ENCODE results near the gene SIMC1. TPM values are rescaled to one million over a fixed set of nuclear protein-coding genes. Genes with fewer than 3 reads are reported as not detected.
"Not testable (repeated sequence)": the region's sequence is repeated elsewhere in the genome, so short reads cannot be mapped to it uniquely, and the experiment has no call there.

Gene SIMC1
- total RNA-seq, 1 donor from 2014 or later = 10.4 TPM

GRCh38 chr5:176194238-176195083 is 43.8 kb upstream of the SIMC1 start:
- not testable (repeated sequence) for H3K4me1 Mint-ChIP-seq (ENCODE audit: low read depth, unreplicated experiment); H3K27me3 ChIP-seq (ENCODE audit: insufficient read depth, low read length); H3K9me3 ChIP-seq (ENCODE audit: insufficient read depth, low read depth, low read length); H3K36me3 Mint-ChIP-seq (ENCODE audit: low read depth, unreplicated experiment); FAIRE-seq; H3K27ac ChIP-seq (ENCODE audit: low read depth, low read length); DNase-seq (ENCODE audit: low read depth); H3K9me3 Mint-ChIP-seq (ENCODE audit: unreplicated experiment); H3K4me3 Mint-ChIP-seq (ENCODE audit: unreplicated experiment); H3K27ac Mint-ChIP-seq (ENCODE audit: unreplicated experiment); H4K20me1 ChIP-seq (ENCODE audit: insufficient read depth, low read length); H3K36me3 ChIP-seq (ENCODE audit: insufficient read depth, low read length); H3K79me2 ChIP-seq (ENCODE audit: insufficient read depth, low read length); H3K4me1 ChIP-seq (ENCODE audit: insufficient read depth, low read length); H3K9ac ChIP-seq (ENCODE audit: low read length)
- peak overlapping the region; percentile 5 for H3K4me3 ChIP-seq (ENCODE audit: insufficient read depth, low read depth, low read length)
- peak overlapping the region; percentile 34 for H2AFZ ChIP-seq (ENCODE audit: low read depth, low read length)
- peaks cover 24% of the 10 kb centered on the region for H3K27me3 Mint-ChIP-seq (ENCODE audit: low read depth, unreplicated experiment)
- H3K4me2 ChIP-seq (ENCODE audit: low read length) = peak overlapping the region; percentile 68

DNA sequence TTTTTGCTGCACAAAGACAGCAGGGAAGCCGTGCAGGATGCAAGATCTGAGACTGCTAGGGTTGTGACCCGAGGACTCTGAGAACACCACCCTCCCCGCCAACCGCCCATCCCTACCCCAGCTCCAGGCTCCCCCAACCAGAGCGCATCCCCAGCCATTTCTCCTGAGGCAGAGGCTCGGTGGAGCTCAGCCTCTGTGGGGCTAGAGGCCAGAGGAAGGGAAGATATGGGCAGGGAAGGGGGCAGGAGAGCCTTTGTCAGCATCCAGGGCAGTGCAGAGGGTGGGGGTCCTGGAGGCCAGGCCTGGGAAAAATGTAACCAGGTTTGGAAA is 43.2 kb upstream of the SIMC1 start:
- H3K27me3 ChIP-seq (ENCODE audit: insufficient read depth, low read length); H3K4me2 ChIP-seq (ENCODE audit: low read length); H3K27ac Mint-ChIP-seq (ENCODE audit: unreplicated experiment); H2AFZ ChIP-seq (ENCODE audit: low read depth, low read length); FAIRE-seq; H3K27ac ChIP-seq (ENCODE audit: low read depth, low read length); H3K4me1 Mint-ChIP-seq (ENCODE audit: low read depth, unreplicated experiment); H3K4me3 Mint-ChIP-seq (ENCODE audit: unreplicated experiment); H4K20me1 ChIP-seq (ENCODE audit: insufficient read depth, low read length); H3K36me3 ChIP-seq (ENCODE audit: insufficient read depth, low read length); H3K9me3 ChIP-seq (ENCODE audit: insufficient read depth, low read depth, low read length); DNase-seq (ENCODE audit: low read depth); H3K36me3 Mint-ChIP-seq (ENCODE audit: low read depth, unreplicated experiment); H3K9ac ChIP-seq (ENCODE audit: low read length); H3K9me3 Mint-ChIP-seq (ENCODE audit: unreplicated experiment); H3K79me2 ChIP-seq (ENCODE audit: insufficient read depth, low read length); H3K4me3 ChIP-seq (ENCODE audit: insufficient read depth, low read depth, low read length); H3K4me1 ChIP-seq (ENCODE audit: insufficient read depth, low read length): not testable (repeated sequence)
- peaks cover 21% of the 10 kb centered on the region for H3K27me3 Mint-ChIP-seq (ENCODE audit: low read depth, unreplicated experiment)

DNA sequence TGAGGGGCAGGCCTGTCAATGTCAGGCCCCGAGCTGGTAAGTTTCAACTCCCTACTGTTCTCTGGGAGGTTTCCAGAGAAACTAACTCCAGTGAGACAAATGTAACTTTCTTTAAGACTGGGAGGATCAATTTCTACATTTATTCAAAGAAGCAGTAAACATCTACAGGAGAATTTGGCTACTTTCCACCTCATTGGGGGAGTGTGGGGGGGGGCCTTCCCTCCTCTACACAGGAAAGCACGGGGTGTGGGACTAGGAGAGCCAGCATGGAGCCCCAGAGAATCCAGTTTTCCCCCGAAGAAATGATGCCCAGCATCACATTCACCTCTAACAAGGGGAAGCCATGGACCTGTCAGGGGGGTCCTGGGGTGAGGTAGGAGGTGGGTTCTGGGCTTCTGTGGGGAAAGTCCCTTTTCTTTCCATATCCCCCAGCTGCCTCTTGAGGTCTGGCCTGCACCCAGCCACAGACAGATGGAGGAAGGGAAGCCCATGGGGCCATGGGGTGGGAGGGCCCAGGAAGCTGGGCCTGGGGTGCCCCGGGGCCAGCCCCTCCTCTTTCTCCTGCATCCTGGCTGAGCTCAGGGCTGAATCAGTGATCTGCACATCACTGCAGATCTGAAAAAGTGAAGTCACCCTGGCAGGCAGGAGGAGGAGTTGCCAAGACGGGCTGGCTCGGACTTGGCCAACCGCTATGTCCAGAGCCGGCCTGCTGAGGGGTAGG is 42.6 kb upstream of the SIMC1 start:
- H3K36me3 Mint-ChIP-seq (ENCODE audit: low read depth, unreplicated experiment) = not testable (repeated sequence)
- peaks cover 23% of the 10 kb centered on the region for H3K27me3 Mint-ChIP-seq (ENCODE audit: low read depth, unreplicated experiment)

GRCh38 chr5:176196781-176197180 is 41.4 kb upstream of the SIMC1 start:
- not testable (repeated sequence) for H3K4me3 Mint-ChIP-seq (ENCODE audit: unreplicated experiment); H3K9me3 Mint-ChIP-seq (ENCODE audit: unreplicated experiment); H2AFZ ChIP-seq (ENCODE audit: low read depth, low read length); DNase-seq (ENCODE audit: low read depth); H3K4me1 ChIP-seq (ENCODE audit: insufficient read depth, low read length); H3K9me3 ChIP-seq (ENCODE audit: insufficient read depth, low read depth, low read length); H3K27me3 ChIP-seq (ENCODE audit: insufficient read depth, low read length); H3K27ac Mint-ChIP-seq (ENCODE audit: unreplicated experiment); H3K4me2 ChIP-seq (ENCODE audit: low read length); H3K36me3 Mint-ChIP-seq (ENCODE audit: low read depth, unreplicated experiment); H3K9ac ChIP-seq (ENCODE audit: low read length); H3K4me1 Mint-ChIP-seq (ENCODE audit: low read depth, unreplicated experiment); H3K27ac ChIP-seq (ENCODE audit: low read depth, low read length); H3K36me3 ChIP-seq (ENCODE audit: insufficient read depth, low read length); H3K4me3 ChIP-seq (ENCODE audit: insufficient read depth, low read depth, low read length); H3K79me2 ChIP-seq (ENCODE audit: insufficient read depth, low read length); H4K20me1 ChIP-seq (ENCODE audit: insufficient read depth, low read length); FAIRE-seq
- H3K27me3 Mint-ChIP-seq (ENCODE audit: low read depth, unreplicated experiment) = peaks cover 23% of the 10 kb centered on the region

More for the DNA sequence above, 42.6 kb upstream of the SIMC1 start:
- H2AFZ ChIP-seq (ENCODE audit: low read depth, low read length); H3K27me3 ChIP-seq (ENCODE audit: insufficient read depth, low read length); H4K20me1 ChIP-seq (ENCODE audit: insufficient read depth, low read length); H3K9me3 ChIP-seq (ENCODE audit: insufficient read depth, low read depth, low read length); H3K4me1 Mint-ChIP-seq (ENCODE audit: low read depth, unreplicated experiment); H3K27ac Mint-ChIP-seq (ENCODE audit: unreplicated experiment); H3K4me3 Mint-ChIP-seq (ENCODE audit: unreplicated experiment); H3K79me2 ChIP-seq (ENCODE audit: insufficient read depth, low read length); FAIRE-seq; H3K9me3 Mint-ChIP-seq (ENCODE audit: unreplicated experiment); H3K4me1 ChIP-seq (ENCODE audit: insufficient read depth, low read length); H3K9ac ChIP-seq (ENCODE audit: low read length); DNase-seq (ENCODE audit: low read depth); H3K27ac ChIP-seq (ENCODE audit: low read depth, low read length); H3K4me3 ChIP-seq (ENCODE audit: insufficient read depth, low read depth, low read length); H3K4me2 ChIP-seq (ENCODE audit: low read length); H3K36me3 ChIP-seq (ENCODE audit: insufficient read depth, low read length): not testable (repeated sequence)

GRCh38 chr5:176197234-176197858 is 40.9 kb upstream of the SIMC1 start:
- H3K4me3 Mint-ChIP-seq (ENCODE audit: unreplicated experiment) = peak overlapping the region; percentile 14
- H3K27ac ChIP-seq (ENCODE audit: low read depth, low read length); H3K27ac Mint-ChIP-seq (ENCODE audit: unreplicated experiment); H3K36me3 Mint-ChIP-seq (ENCODE audit: low read depth, unreplicated experiment); H3K9me3 Mint-ChIP-seq (ENCODE audit: unreplicated experiment); H3K9ac ChIP-seq (ENCODE audit: low read length); H3K27me3 ChIP-seq (ENCODE audit: insufficient read depth, low read length); H3K4me1 Mint-ChIP-seq (ENCODE audit: low read depth, unreplicated experiment); H3K79me2 ChIP-seq (ENCODE audit: insufficient read depth, low read length); DNase-seq (ENCODE audit: low read depth); H3K4me2 ChIP-seq (ENCODE audit: low read length); H4K20me1 ChIP-seq (ENCODE audit: insufficient read depth, low read length); H3K9me3 ChIP-seq (ENCODE audit: insufficient read depth, low read depth, low read length); H3K36me3 ChIP-seq (ENCODE audit: insufficient read depth, low read length); H3K4me1 ChIP-seq (ENCODE audit: insufficient read depth, low read length); FAIRE-seq; H2AFZ ChIP-seq (ENCODE audit: low read depth, low read length); H3K4me3 ChIP-seq (ENCODE audit: insufficient read depth, low read depth, low read length): not testable (repeated sequence)
- H3K27me3 Mint-ChIP-seq (ENCODE audit: low read depth, unreplicated experiment) = peaks cover 23% of the 10 kb centered on the region
